Small intestine (tissue), 7 donors: ENCODE measurements around the gene SLC25A24. TPM values are rescaled to one million over a fixed set of nuclear protein-coding genes. Genes with fewer than 3 reads are reported as not detected.

Experiments
- DNase-seq, 2 donors: peaks; one replicate each; pipeline versions ENCODE4 v3.0.0 to v3.0.0-alpha.2; 2013
- FAIRE-seq: peaks from 2 replicates; lab custom pipeline; 2012; peaks lifted over from hg19 to GRCh38; lab: Jason Lieb, UNC
- H3K27ac ChIP-seq, 3 donors: one replicate each; pipeline ENCODE4 v1.5.1; 2013; ENCODE audit warnings: low read length in 2 of 3, mild to moderate bottlenecking in 2 of 3, control low read depth in 1 of 3, inconsistent platforms in 1 of 3, low read depth in 1 of 3, moderate library complexity in 1 of 3
- H3K27me3 ChIP-seq, 3 donors: one replicate each; pipeline ENCODE4 v1.6.1; 2013; ENCODE audit warnings: low read length in 3 of 3, inconsistent platforms in 1 of 3; ENCODE audit not compliant: control insufficient read depth in 3 of 3, insufficient read depth in 3 of 3
- H3K36me3 ChIP-seq, 3 donors: one replicate each; pipeline ENCODE4 v1.6.1; 2013; ENCODE audit warnings: low read length in 3 of 3, inconsistent platforms in 1 of 3, low read depth in 1 of 3, mild to moderate bottlenecking in 1 of 3, moderate library complexity in 1 of 3; ENCODE audit not compliant: control insufficient read depth in 3 of 3, insufficient read depth in 2 of 3
- H3K4me1 ChIP-seq, 3 donors: one replicate each; pipeline ENCODE4 v1.6.1; 2013; ENCODE audit warnings: low read length in 2 of 3, inconsistent platforms in 1 of 3, low read depth in 1 of 3, mild to moderate bottlenecking in 1 of 3, moderate library complexity in 1 of 3; ENCODE audit not compliant: control insufficient read depth in 3 of 3, insufficient read depth in 2 of 3
- H3K4me3 ChIP-seq, 3 donors: one replicate each; pipeline ENCODE4 v1.5.1; 2013; ENCODE audit warnings: low read length in 3 of 3, control low read depth in 1 of 3, inconsistent platforms in 1 of 3, low read depth in 1 of 3, mild to moderate bottlenecking in 1 of 3, moderate library complexity in 1 of 3
- H3K9me3 ChIP-seq, 2 donors: one replicate each; pipeline ENCODE4 v1.6.1; 2013; ENCODE audit warnings: low read depth in 1 of 2, low read length in 1 of 2; ENCODE audit not compliant: control insufficient read depth in 2 of 2, insufficient read depth in 1 of 2
- WGBS, 3 donors: extraction: QIAGEN DNeasy Blood & Tissue Kit; methylation state at CpG; one replicate each; pipeline ENCODE4 v1.1.7; 2013; 5-methylcytosine and 5-hydroxymethylcytosine counted together
- polyA plus RNA-seq, 4 donors: library from polyadenylated mRNA; stranded (reverse) in 3 of 4; unstranded in 1 of 4; fragments of 200-250 nt in 3 of 4; fragments of 120-200 nt in 1 of 4; gene quantifications; one replicate each; pipeline versions ENCODE4 v1.2.1 to v1.2.3, GENCODE V29; 2013
- donor health status: healthy with polysubstance abuse.
- donor health status: control.
- donor health status: control.
- donor health status: Bipolar disorder and iron deficiency.
- donor health status: healthy.

SLC25A24 gene
- polyA plus RNA-seq, 4 donors, result 31.7 to 43.4 (median 36.8) TPM

- Histone ChIP-seq H3K9me3 (no peaks in the 10 kb centered on the region), H3K36me3 (no peaks in the 10 kb centered on the region), H3K4me1 (no peaks in the 10 kb centered on the region), H3K27me3 (peaks cover 0 to 2% (median 0%) of the 10 kb centered on the region in 3 donors), H3K4me3 (no peak overlapping the region), H3K27ac (no peak overlapping the region)
- peak; percentile 75 to 80 for DNase-seq
- FAIRE-seq, result no peak
- 7 to 9% (median 8%) methylated on average over 7 of the region's 7 CpGs for WGBS, 3 donors
Measured at GRCh38 chr1:108125312-108126138, 74.6 kb downstream of the SLC25A24 start.

- no peak for FAIRE-seq
- no peak for DNase-seq
- 81 to 83% (median 82%) methylated on average over 12 of the region's 12 CpGs for WGBS, 3 donors
- H3K9me3 ChIP-seq, result no peaks in the 10 kb centered on the region
- no peak overlapping the region for H3K4me3 ChIP-seq
- no peaks in the 10 kb centered on the region for H3K36me3 ChIP-seq
- H3K27me3 ChIP-seq, result peaks cover 0 to 3% (median 0%) of the 10 kb centered on the region in 3 donors
- no peaks in the 10 kb centered on the region for H3K4me1 ChIP-seq
- no peak overlapping the region for H3K27ac ChIP-seq
Measured at GRCh38 chr1:108124622-108125311, 75.4 kb downstream of the SLC25A24 start.

- DNase-seq, result no peak
- Histone ChIP-seq H3K9me3 (no peaks in the 10 kb centered on the region), H3K27ac (no peak overlapping the region), H3K4me3 (no peak overlapping the region), H3K27me3 (peaks cover 0 to 8% (median 0%) of the 10 kb centered on the region in 3 donors), H3K4me1 (no peaks in the 10 kb centered on the region), H3K36me3 (no peaks in the 10 kb centered on the region)
- FAIRE-seq, result no peak
- 92 to 100% (median 96%) methylated on average over 1 of the region's 1 CpG for WGBS, 3 donors
Measured at GRCh38 chr1:108124023-108124422, 76.1 kb downstream of the SLC25A24 start.

DNA sequence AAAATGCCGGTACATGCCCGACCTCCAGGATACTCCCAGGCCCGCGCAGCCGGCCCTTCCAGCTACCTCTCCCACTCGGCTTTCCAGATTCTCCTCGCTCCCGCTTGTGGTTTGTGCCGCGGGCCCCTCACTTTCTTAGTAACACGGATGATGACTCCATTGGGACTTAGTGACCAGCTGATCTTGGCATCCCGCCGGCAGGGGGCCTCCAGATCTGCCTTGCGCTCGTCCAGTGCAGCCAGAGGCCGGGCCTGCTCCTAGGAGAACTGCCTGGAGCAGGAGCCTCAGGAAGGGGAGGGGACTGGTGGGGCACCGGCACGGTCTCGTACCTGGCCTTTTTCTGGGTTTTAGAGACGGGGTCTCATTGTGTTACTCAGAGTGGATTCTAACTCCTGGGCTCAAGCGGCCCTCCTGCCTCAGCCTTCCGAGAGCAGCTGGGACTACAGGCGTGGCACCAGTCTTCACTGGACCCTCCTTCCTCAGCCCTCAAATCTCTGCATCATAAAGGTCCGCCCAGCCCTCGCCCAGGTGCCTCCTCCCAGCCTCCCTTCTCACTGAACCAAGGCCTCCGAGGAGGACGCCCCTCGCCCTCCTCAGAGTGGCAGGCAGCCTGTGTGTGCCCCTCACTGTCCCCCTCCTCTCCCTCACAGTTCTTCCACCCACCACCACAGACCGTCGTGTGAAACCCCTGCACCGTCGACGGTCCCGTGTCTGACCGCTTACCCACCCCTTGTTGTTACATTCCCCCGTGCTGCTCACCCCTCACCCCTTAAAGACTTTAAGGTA, 78.6 kb downstream of the SLC25A24 start:
- H3K27me3 ChIP-seq, result peaks cover 0 to 8% (median 0%) of the 10 kb centered on the region in 3 donors
- no peaks in the 10 kb centered on the region for H3K36me3 ChIP-seq
- DNase-seq (peak in 1 of 2 donors; percentile 30), FAIRE-seq (no peak)
- WGBS, 3 donors, result 78 to 89% (median 82%) methylated on average over 33 of the region's 36 CpGs
- H3K27ac ChIP-seq, result no peak overlapping the region
- peaks cover 0 to 9% (median 0%) of the 10 kb centered on the region in 3 donors for H3K4me1 ChIP-seq
- no peak overlapping the region for H3K4me3 ChIP-seq
- peaks cover 0 to 3% of the 10 kb centered on the region in 2 donors for H3K9me3 ChIP-seq

DNA sequence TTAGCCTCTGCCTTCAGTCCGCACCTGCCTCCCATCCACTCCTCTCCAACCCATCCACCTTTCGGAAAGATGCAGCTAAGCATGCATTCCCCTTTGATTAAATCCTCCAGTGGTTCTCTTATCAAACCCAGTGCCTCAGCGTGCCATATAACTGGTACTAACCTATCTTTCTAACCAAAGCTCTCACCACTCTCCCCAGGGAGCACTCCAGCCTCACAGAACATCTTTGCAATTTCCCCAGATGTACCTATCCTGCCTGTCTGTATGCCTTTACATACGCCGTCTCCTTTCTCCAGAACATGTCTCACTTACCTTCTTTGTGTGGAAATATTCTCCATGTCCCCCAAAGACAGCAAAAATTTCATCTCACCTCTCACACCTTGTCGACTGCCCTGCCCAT, 80.0 kb downstream of the SLC25A24 start:
- Histone ChIP-seq H3K4me3 (no peak overlapping the region), H3K36me3 (no peaks in the 10 kb centered on the region), H3K4me1 (peaks cover 0 to 9% (median 0%) of the 10 kb centered on the region in 3 donors), H3K27ac (no peak overlapping the region), H3K9me3 (peaks cover 0 to 3% of the 10 kb centered on the region in 2 donors), H3K27me3 (peaks cover 0 to 8% (median 0%) of the 10 kb centered on the region in 3 donors)
- DNase-seq (no peak), FAIRE-seq (no peak)
- WGBS, 3 donors, result 87 to 93% (median 91%) methylated on average over 6 of the region's 6 CpGs

DNA sequence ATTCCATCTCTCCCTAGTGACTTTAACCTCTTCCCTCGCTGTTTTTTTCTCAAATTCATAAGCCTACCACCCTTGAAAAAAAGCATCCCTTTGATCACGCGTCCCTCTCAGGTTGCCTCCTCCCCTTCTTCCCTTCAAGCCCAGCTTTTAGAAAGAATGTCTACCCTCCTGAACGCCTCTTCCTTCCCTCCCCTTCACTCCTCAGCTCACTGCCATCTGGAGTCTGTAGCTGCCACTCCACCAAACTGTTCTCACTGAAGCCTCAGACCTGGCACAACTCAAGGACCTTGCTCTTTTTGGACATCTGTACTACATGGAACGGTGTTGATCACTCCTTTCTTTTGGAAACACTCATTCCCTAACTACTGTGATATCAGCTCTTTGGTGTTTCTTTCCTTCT, 80.6 kb downstream of the SLC25A24 start:
- H3K27me3 ChIP-seq, result peaks cover 0 to 8% (median 0%) of the 10 kb centered on the region in 3 donors
- peaks cover 0 to 9% (median 0%) of the 10 kb centered on the region in 3 donors for H3K4me1 ChIP-seq
- H3K9me3 ChIP-seq, result peaks cover 0 to 3% of the 10 kb centered on the region in 2 donors
- H3K4me3 ChIP-seq, result no peak overlapping the region
- H3K36me3 ChIP-seq, result no peaks in the 10 kb centered on the region
- no peak for FAIRE-seq
- no peak for DNase-seq
- no peak overlapping the region for H3K27ac ChIP-seq
- WGBS, 3 donors, result 63 to 67% (median 65%) methylated on average over 5 of the region's 5 CpGs

DNA sequence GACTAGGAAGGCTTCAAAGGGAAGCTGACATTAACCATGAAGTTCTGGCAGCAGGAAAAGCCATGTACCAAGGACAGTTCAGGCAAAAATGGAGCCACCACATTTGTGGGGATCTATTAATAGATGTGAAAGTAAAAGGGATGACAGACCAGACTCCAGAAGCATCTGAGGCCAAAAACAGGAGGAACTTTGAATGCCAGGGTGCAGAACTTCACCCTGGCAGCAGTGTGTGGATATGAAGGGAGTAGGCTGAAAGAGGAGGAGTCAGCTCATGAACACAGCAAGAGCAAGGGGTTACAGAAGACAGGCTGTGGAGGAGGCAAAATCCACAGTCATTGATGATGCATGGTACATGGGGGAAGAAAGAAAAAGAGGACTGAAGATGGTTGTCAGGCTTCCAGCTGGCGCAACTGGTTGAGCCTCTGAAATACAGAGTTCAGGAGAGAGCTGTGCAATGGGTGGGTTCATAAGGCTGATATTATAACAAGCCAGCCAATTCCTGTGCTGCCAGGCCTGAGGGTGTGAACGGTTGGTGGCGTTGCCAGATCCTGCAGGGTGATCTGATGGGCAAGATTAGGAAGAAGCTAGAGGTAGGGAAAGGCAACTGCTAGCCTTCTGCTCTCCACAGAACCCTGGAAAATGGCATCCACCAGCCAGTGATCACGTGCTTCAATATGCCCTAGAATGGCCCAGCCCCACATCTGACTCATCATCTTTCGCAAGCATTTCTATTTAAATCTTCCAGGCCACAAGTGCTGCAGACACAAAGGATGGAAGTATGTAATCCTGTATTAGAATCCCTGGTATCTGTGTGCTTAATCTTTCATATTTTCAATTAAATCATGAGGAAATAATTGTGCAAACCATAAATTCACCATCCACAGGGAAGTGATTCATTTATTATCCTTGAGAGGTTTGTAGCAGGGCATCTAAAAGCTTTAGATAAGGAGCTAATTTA, 81.9 kb downstream of the SLC25A24 start:
- H3K27ac ChIP-seq, result no peak overlapping the region
- FAIRE-seq (no peak), DNase-seq (peak in 1 of 2 donors; percentile 23)
- H3K9me3 ChIP-seq, result peaks cover 0 to 3% of the 10 kb centered on the region in 2 donors
- no peaks in the 10 kb centered on the region for H3K36me3 ChIP-seq
- peaks cover 0 to 9% (median 0%) of the 10 kb centered on the region in 3 donors for H3K4me1 ChIP-seq
- peaks cover 0 to 8% (median 0%) of the 10 kb centered on the region in 3 donors for H3K27me3 ChIP-seq
- H3K4me3 ChIP-seq, result no peak overlapping the region
- WGBS, 3 donors, result 84 to 93% (median 89%) methylated on average over 5 of the region's 5 CpGs
